Neural cell (in vitro differentiated cells): ENCODE data around the gene RCAN3. TPM values are rescaled to one million over a fixed set of nuclear protein-coding genes. Genes with fewer than 3 reads are reported as not detected.

Experiments
- H2AFZ ChIP-seq: fragments of 200-600, 300-800 bp; sonication (generic), shearing (Covaris generic); 2 replicates; pipeline ENCODE4 v1.6.0; 2014; ENCODE audit warnings: low read depth, mild to moderate bottlenecking, antibody characterized with exemption, low read length, moderate library complexity
- H3F3A ChIP-seq: fragments of 200-600 bp; shearing (Covaris generic); 2 replicates; pipeline ENCODE4 v1.6.1; 2016; ENCODE audit warnings: mild to moderate bottlenecking, moderate library complexity, mixed read lengths, antibody characterized with exemption, low read length; ENCODE audit not compliant: insufficient read depth, poor library complexity, severe bottlenecking
- H3K27ac ChIP-seq: fragments of 200-600, 300-800 bp; sonication (generic), shearing (Covaris generic); 2 replicates; pipeline ENCODE4 v1.5.1; 2014; ENCODE audit warnings: mild to moderate bottlenecking, low read length, moderate library complexity
- H3K27me3 ChIP-seq: fragments of 300-800, 200-600 bp; sonication (generic), shearing (Covaris generic); 2 replicates; pipeline ENCODE4 v1.6.0; 2014; ENCODE audit warnings: mild to moderate bottlenecking, low read depth, low read length, moderate library complexity; ENCODE audit not compliant: insufficient read depth
- H3K36me3 ChIP-seq: fragments of 300-800, 200-600 bp; sonication (generic), shearing (Covaris generic); 2 replicates; pipeline ENCODE4 v1.5.1; 2014; ENCODE audit warnings: mild to moderate bottlenecking, antibody characterized with exemption, low read length, moderate library complexity; ENCODE audit not compliant: insufficient read depth
- H3K4me2 ChIP-seq: fragments of 300-800, 200-600 bp; sonication (generic), shearing (Covaris generic); 2 replicates; pipeline ENCODE4 v1.6.0; 2014; ENCODE audit warnings: mild to moderate bottlenecking, low read length
- H3K4me3 ChIP-seq: fragments of 300-800, 200-600 bp; sonication (generic), shearing (Covaris generic); 2 replicates; pipeline ENCODE4 v1.5.1; 2014; ENCODE audit warnings: mild to moderate bottlenecking, low read length, moderate library complexity
- H3K79me2 ChIP-seq: fragments of 200-600 bp; shearing (Covaris generic); replicated peaks from 2 replicates; pipeline ENCODE4 v1.6.0; 2014; ENCODE audit warnings: mild to moderate bottlenecking, low read length, moderate library complexity; ENCODE audit not compliant: insufficient read depth
- H3K9ac ChIP-seq: fragments of 300-800, 200-600 bp; sonication (generic), shearing (Covaris generic); 2 replicates; pipeline ENCODE4 v1.6.1; 2016; ENCODE audit warnings: mild to moderate bottlenecking, low read length, mixed read lengths
- H3K9me2 ChIP-seq: fragments of 200-600 bp; shearing (Covaris generic); 2 replicates; pipeline ENCODE4 v1.6.1; 2016; ENCODE audit warnings: mild to moderate bottlenecking, low read length, mixed read lengths; ENCODE audit not compliant: insufficient read depth
- H3K9me3 ChIP-seq: fragments of 200-600, 300-800 bp; sonication (generic), shearing (Covaris generic); 2 replicates; pipeline ENCODE4 v1.6.1; 2016; ENCODE audit warnings: mild to moderate bottlenecking, mixed run types, low read length, moderate library complexity, mixed read lengths
- H4K20me1 ChIP-seq: fragments of 200-600 bp; shearing (Covaris generic); 2 replicates; pipeline ENCODE4 v1.6.1; 2016; ENCODE audit warnings: mild to moderate bottlenecking, mixed run types; ENCODE audit not compliant: insufficient read depth
- CTCF ChIP-seq: fragments of 450-650 bp; IDR thresholded peaks from 2 replicates; pipeline ENCODE4 v1.5.1; 2014; ENCODE audit warnings: antibody characterized with exemption, mild to moderate bottlenecking, moderate library complexity; ENCODE audit not compliant: poor library complexity, severe bottlenecking
- EP300 ChIP-seq: fragments of 450-650 bp; conservative IDR thresholded peaks from 2 replicates; pipeline ENCODE4 v1.6.1; 2014; ENCODE audit warnings: antibody characterized with exemption, mild to moderate bottlenecking, moderate library complexity; ENCODE audit not compliant: poor library complexity, severe bottlenecking
- EZH2 ChIP-seq: fragments of 200-600, 300-800 bp; shearing (Covaris generic), sonication (generic); IDR thresholded peaks from 2 replicates; pipeline ENCODE4 v1.6.1; 2014; ENCODE audit warnings: antibody characterized with exemption, low read length, borderline replicate concordance, mild to moderate bottlenecking; ENCODE audit not compliant: insufficient read depth, poor library complexity, severe bottlenecking
- MXI1 ChIP-seq: fragments of 450-650 bp; conservative IDR thresholded peaks from 2 replicates; pipeline ENCODE4 v1.6.1; 2014; ENCODE audit warnings: antibody characterized with exemption, mild to moderate bottlenecking; ENCODE audit not compliant: poor library complexity, severe bottlenecking
- POLR2AphosphoS5 ChIP-seq: IDR thresholded peaks from 2 replicates; pipeline ENCODE4 v1.6.1; 2012
- RAD21 ChIP-seq: fragments of 450-650 bp; conservative IDR thresholded peaks from 2 replicates; pipeline ENCODE4 v1.6.1; 2014; ENCODE audit warnings: antibody characterized with exemption, mild to moderate bottlenecking, moderate library complexity
- REST ChIP-seq: IDR thresholded peaks from 2 replicates; pipeline ENCODE4 v1.6.1; 2012; ENCODE audit warnings: borderline replicate concordance
- SMC3 ChIP-seq: fragments of 450-650 bp; conservative IDR thresholded peaks from 2 replicates; pipeline ENCODE4 v1.6.1; 2014; ENCODE audit warnings: antibody characterized with exemption, mild to moderate bottlenecking, moderate library complexity; ENCODE audit not compliant: poor library complexity
- TAF1 ChIP-seq: IDR thresholded peaks from 2 replicates; pipeline ENCODE4 v1.6.1; 2012; ENCODE audit warnings: low read depth
- polyA plus RNA-seq: library from polyadenylated mRNA; depleted of rRNA; stranded (reverse); fragments of >200 nt; gene quantifications from 2 replicates; pipeline ENCODE4 v1.2.3, GENCODE V29; 2014

RCAN3 gene
- polyA plus RNA-seq, 1 donor from 2014 or later, result 31.4 TPM

GRCh38 chr1:24498589-24498988 lies 4.0 kb upstream of the RCAN3 start:
- Histone ChIP-seq H3K9me2 (no peaks in the 10 kb centered on the region), H3K79me2 (no peaks in the 10 kb centered on the region), H3K9ac (no peak overlapping the region), H3K36me3 (no peaks in the 10 kb centered on the region), H3F3A (no peaks in the 10 kb centered on the region), H3K4me2 (no peak overlapping the region), H3K27ac (no peak overlapping the region), H3K27me3 (peaks cover 12% of the 10 kb centered on the region), H2AFZ (no peak overlapping the region), H3K9me3 (no peaks in the 10 kb centered on the region), H3K4me3 (no peak overlapping the region), H4K20me1 (no peaks in the 10 kb centered on the region)
- TF ChIP-seq EZH2 (no peak), EP300 (no peak)

- H3K9me2 ChIP-seq, result no peaks in the 10 kb centered on the region
- no peaks in the 10 kb centered on the region for H3F3A ChIP-seq
- H3K79me2 ChIP-seq, result no peaks in the 10 kb centered on the region
- H3K36me3 ChIP-seq, result no peaks in the 10 kb centered on the region
- peaks cover 16% of the 10 kb centered on the region for H3K27me3 ChIP-seq
- no peak overlapping the region for H3K9ac ChIP-seq
- H4K20me1 ChIP-seq, result no peaks in the 10 kb centered on the region
- no peak overlapping the region for H3K4me3 ChIP-seq
- H3K27ac ChIP-seq, result no peak overlapping the region
- no peak overlapping the region for H2AFZ ChIP-seq
- no peak for TF ChIP-seq RAD21
- no peak for TF ChIP-seq EZH2
- TF ChIP-seq CTCF, result no peak
- TF ChIP-seq SMC3, result no peak
- TF ChIP-seq POLR2AphosphoS5, result no peak
- no peak for TF ChIP-seq REST
- no peak for TF ChIP-seq EP300
- no peak for TF ChIP-seq MXI1
- no peak for TF ChIP-seq TAF1
- H3K9me3 ChIP-seq, result no peaks in the 10 kb centered on the region
- H3K4me2 ChIP-seq, result no peak overlapping the region
Measured at GRCh38 chr1:24500448-24501048, 2.1 kb upstream of the RCAN3 start.
